HG02970 (cell line): ENCODE data around the gene CAMK1D.
"Not testable (repeated sequence)": the region's sequence is repeated elsewhere in the genome, so short reads cannot be mapped to it uniquely, and the experiment has no call there.

Experiments
- ATAC-seq: cut with Tn5 transposase; IDR thresholded peaks from one replicate; pipeline ENCODE4 v1.9.1; 2021; ENCODE audit warnings: mild to moderate bottlenecking, moderate library complexity, moderate number of reproducible peaks; ENCODE audit not compliant: unreplicated experiment, low FRiP score

CAMK1D gene

DNA sequence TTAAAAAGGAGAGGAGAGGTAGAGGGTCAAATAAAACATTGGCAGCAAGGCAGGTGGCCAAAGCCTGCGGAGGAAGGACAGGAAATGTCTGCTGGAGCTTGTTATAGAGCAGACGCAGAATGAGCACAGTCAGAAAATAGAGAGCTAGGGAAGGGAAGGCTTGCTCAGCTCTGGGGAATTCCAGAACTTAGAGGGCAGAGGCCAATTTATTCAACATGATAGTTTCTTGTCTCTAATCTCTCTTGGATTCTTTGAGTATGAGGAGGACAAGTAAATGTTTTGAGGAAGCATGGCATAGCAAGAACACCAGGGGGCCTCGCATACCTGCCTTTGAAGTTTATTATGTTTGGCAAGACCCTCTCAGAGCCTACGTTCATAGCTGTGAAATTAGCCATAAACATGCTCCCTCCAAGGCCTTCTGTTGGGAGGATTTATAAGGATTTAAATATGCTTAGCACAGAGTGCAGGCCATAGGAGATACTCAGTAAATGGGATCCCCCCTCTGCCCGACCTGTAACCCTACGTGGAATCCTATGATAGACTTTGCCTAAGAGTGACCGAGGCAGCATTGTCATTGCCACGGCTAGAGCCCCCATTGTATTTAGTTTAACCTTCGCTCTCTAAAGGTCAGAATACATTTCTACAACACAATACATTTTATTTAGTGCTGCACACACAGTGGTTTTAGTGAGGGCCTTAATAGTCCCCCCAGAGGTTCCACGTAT, 358.3 kb downstream of the CAMK1D start:
- no peak for ATAC-seq

DNA sequence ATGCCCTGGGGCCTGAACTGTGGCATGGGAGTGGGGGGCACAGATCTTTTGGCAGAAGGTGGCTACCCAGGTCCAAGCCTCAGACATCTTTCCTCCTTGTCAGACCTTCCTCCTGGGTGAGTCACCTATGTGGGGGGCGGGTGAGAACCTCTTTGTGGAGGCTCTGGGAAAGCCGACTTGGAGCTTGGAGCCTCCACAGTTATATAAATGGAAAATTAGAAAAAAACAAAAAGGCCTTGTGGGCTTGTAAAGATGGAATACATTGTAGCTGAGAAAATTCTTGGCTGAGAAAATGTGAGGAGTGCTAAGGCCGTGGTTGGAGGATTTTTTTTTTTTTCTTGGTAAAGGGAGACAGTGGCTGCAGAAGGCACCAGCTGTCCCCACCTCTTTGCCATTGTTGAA, 359.7 kb downstream of the CAMK1D start:
- no peak for ATAC-seq

DNA sequence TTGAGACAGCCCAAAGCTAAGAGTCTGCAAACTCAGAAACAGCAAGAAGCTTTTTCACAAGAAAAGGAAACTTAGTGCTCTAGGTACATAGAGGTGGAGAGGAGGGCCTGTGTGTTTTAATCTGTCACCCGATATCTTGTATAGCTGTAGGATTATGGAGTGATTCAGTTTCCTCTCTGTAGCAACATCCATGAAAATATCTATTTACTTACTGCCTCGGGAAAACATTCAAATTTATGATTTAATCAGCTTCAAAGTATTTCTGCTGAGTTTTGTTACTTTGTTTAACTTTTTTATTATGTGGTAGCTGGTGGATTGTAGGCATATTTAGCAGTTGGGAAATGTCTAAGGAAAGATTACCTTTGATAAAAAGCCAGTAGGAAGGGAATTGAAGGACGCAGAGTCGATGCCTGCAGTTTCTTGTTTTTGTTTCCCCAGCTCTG, 360.2 kb downstream of the CAMK1D start:
- no peak for ATAC-seq

DNA sequence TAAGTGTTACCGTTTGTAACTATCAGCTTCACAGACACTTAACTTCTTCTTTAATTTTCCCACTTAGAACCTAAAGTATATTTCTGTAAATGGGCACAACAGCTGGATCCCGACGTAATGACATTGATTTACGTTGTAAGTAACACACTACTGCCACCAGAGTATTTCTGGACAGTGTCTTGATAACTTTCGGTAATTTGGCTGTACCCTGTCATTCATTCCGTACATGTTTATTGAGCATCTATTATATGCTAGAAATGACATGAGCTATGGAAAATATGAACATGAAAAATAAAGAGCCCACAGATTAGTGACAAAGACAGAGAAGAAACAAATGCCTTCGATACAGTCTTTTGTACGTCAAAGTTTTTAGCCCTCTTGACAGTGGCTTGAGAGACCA, 360.8 kb downstream of the CAMK1D start:
- no peak for ATAC-seq

DNA sequence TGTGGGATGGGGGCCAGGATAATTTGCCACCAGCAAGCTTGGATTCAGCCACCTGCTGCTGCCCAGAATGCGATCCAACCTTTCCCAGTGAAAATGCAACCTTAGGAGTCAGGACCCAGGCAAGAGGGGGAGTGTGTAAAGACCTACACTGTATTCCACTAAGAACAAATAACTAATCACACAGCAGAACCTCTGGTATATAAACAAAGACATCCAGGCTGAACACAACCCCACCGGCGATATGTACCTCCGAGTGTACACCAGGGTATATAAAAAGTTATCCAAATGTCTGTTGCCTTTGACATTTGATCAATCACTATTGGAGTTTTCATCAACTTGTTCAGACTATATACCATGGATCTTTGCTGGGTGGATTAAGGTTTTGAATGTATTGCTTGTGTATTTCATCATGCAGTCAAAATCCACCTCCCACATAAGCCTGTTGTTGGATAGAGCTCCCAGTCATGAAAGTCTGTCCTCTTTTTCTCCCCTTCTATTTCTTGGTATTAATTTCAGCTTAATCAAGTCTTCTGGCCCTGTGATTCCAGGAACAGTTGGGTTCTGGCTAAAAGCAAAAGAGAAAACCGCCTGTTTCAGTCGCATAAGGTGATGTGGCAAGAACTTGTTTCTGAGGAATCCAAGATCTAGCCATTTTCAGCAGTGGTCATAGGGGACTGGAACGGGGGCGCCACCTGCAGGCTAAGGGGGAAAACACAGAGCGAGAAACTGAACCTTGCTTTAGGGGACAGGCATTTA, 361.4 kb downstream of the CAMK1D start:
- ATAC-seq: no peak

DNA sequence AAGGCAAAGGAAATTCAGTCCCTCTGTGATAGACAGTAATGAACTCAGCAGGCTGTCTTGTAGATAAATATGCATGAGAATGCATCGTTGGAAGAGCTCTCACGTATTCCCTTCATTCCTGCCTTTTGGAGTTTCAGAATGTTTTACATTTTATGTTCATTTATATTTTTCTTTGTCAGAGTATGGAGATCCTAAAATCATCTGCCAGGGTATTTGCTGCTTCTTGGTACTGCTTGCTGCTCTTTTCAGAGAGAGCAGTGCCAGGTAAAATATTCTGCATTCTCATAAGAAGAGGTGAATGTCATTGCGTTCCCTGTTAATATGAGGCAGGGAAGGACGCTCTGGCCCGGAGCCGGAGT, 362.0 kb downstream of the CAMK1D start:
- no peak for ATAC-seq

DNA sequence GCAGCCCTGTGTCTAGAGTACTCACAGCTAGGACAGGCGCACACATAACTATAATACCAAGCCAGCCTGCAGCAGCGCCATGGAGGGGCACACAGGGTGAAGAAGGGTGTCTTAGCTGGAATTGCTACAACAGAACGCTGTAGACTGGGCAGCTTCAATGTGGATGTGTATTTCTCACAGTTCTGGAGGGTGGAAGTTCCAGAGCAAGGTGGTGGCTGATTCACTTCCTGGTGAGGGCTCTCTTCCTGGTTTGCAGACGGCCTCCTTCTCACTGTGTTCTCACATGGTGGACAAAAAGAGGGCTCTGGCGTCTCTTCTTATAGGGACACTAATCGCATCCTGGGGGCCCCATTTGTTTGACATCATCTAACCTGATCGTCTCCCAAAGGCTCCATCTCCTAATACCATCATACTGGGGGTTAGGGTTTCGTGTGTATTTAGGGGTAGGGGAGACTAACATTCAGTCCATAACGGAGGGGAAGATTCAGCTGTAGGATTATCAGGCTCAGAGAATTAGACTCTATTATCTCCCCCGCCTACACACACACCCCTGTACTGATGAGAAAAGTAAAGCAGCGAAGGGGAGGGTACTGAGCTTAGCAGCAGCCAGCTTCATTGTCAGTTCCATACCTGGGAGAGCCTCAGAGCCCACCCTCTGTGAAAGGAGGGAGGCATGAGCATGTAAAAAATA, 363.1 kb downstream of the CAMK1D start:
- ATAC-seq: no peak

DNA sequence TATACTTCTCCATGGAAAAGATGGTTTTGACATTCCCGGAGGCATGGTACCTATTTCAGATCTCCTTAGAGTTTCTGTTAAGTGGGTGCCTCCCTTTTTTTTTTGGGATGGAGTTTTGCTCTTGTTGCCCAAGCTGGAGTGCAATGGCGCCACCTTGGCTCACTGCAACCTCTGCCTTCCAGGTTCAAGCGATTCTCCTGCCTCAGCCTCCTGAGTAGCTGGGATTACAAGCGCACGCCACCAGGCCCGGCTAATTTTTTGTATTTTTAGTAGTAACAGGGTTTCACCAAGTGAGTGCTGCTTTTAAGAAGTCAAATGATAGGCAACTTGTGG, 363.6 kb downstream of the CAMK1D start:
- ATAC-seq: not testable (repeated sequence)

DNA sequence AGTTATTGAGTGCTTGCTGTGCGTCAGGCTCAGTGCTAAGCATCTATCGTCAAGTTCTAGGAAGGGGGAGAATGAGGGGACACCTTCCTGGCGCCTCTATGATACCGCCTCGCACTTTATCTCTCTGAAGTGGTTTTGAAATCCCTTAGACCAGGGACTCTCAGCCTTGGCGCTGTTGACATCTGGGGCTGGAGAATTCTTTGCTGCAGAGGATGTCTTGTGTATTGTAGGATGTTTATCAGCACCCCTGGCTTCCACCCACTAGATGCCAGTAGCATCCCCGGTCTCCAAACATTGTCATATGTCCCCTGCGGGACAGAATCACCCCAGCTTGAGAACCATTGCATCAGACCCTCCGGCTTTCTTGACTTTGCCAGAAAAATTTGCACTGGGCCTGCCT, 366.7 kb downstream of the CAMK1D start:
- no peak for ATAC-seq

DNA sequence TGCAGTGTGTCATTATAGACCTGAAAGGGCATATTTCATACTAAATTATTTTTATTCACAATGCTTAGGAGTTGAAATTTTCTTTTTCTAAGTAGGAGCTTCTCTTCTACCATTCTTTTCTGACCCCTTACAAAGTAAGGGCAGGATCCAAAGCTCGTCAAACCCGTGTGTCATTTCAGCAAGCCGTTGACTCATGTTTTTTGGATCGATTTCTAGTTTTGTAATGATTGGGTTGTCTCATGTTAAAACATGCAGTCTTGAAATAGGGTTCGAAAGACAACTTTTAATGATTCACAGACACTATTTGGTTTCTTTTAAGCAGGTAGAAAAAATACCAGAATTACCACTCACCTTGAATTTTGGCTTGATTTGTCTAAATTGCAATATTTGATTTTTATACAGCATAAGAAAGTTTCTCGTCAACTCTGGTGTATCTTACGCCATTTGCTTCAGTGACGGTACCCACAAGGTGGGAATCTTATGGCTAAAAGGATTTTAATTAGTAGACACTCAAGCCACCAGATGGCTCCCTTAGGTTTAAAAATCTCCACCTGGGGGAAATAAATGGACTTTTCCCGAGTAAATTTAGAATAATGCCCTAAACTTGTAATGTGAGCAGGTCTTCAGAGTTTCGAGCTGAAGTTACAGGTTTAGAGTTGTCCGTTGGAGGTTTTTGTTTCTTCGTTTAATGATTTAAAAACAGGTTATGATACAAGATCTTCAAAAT, 368.8 kb downstream of the CAMK1D start:
- ATAC-seq: no peak

DNA sequence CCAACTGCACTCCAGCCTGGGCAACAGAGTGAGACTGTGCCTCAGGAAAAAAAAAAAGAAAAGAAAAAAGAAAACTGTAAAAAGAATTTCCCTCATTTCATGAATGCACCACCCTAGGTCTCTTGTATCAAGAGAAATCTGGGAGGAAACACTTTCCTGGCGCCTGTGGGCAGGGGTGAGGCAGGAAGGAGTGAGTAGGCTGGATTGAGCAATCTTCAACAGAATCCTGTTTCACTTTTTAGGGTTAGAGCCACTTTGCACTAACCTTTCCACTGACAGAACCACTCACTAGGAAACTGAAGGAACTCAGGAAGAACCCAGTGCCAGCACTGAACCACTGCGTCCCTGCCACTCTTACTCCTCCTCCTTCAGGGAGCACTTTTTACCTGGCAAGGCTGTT, 370.0 kb downstream of the CAMK1D start:
- ATAC-seq: no peak

DNA sequence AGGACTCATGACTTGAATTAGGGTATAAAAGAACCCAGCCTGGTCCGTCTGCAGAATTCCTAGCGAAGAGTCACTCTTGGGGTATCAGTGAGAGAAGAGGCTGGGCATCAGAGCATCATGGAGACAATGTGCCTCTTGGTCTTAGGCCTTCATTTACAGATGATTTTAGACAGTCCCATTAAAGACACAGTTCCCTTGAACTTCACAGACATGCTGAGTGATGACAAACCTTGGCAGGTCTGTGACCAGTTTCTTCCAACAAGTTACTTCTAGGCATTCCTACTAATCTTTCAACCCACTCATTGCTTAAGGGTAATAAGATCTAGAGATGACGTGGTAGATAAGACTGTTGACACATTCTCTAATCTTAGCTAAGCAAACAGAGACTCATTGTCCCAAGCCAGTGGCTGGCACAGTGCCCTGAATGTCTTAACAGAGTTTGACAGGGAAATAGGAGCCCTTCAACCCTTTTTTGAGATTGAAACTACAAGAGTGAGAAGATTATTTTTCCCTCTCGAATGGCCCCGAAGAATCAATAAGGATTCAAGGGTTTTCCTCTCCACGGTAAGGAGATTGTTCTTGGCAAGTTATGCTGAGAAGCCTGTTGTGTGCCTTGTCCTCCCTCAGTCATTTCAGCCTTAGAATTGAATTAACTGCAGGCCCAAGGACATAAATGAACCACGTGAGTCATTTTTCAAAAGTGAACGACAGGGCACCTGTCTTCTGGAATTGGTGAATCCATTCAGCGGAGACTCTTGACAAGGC, 371.1 kb downstream of the CAMK1D start:
- ATAC-seq: no peak

DNA sequence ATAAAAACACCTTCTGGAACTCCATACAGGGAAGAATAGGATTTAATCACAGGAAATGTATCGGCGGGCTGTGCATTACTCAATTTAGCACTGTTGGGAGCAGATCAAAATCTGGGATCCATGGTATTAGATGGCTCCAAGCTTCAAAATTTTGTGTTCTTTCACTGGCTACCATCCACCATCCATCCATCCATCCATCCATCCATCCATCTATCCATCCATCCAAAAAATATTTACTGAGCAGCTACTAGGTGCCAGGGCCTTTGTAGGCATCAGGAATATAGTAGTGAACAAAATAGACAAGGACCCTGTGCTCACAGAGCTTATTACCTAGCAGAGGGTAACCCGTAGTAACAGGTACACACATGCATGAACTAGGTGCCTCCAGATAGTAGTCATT, 372.0 kb downstream of the CAMK1D start:
- ATAC-seq: no peak

DNA sequence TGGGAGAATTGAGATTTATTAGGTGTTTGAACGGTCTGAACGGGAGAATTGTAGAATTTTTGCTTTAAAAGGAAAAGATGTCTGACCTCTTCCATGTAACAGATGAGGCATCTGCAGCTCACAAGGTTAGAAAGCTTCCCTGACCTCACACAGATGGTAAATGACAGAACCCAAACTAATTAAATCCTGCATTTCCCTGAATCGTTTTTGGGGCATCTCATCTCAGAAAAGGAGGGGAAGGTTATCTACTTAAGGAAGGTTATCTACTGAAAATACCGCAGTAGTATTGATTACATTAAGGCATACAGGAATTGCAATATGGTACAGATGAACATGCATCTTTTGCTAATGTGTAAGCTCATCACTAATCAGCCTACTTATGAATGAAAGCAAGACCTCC, 373.9 kb downstream of the CAMK1D start:
- no peak for ATAC-seq

DNA sequence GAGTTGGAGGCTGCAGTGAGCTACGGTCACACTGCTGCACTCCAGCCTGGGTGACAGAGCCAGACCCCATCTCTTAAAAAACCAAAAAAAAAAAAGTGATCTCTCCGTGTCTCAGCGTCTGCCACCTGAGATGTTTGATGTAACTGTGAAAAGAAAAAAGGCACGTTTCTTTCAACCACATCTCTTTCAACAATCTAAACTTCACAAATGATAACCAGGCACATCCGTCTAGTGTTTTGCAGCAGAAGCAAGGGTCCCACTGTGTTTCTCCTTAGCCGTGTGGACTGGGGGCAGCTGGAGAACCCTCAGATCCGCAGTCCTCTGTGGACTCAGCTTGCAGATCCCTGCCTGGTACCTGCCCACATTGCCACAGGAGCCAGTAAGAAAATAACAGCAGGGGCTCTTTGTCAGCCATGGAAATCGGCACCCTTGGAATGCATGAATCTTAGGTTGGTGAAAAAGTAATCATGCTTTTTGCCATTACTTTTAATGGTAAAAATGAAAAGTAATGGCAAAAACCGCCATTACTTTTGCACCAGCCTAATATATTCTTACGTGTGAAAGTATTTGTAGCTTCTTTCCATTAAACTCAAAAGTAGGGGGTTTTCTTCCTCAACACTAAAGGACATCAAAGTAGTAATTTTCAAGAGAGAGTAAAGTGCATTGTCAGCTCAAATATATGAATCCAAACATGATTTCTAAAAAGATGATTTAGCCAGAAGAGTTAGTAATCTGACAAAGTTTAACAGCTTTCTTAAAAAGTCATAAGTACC, 375.6 kb downstream of the CAMK1D start:
- no peak for ATAC-seq

DNA sequence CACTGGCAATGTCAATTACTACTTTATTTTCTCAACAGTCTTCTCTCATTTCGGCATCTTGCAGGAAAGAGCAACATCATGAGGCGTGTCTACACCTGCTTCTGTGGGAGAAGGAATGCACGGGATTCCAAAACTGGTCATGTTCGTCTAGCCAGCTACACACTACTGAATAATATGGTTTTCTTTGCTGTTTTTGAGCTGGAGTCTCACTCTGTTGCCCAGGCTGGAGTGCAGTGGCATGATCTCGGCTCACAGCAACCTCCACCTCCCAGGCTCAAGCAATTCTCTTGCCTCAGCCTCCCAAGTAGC, 376.2 kb downstream of the CAMK1D start:
- not testable (repeated sequence) for ATAC-seq

DNA sequence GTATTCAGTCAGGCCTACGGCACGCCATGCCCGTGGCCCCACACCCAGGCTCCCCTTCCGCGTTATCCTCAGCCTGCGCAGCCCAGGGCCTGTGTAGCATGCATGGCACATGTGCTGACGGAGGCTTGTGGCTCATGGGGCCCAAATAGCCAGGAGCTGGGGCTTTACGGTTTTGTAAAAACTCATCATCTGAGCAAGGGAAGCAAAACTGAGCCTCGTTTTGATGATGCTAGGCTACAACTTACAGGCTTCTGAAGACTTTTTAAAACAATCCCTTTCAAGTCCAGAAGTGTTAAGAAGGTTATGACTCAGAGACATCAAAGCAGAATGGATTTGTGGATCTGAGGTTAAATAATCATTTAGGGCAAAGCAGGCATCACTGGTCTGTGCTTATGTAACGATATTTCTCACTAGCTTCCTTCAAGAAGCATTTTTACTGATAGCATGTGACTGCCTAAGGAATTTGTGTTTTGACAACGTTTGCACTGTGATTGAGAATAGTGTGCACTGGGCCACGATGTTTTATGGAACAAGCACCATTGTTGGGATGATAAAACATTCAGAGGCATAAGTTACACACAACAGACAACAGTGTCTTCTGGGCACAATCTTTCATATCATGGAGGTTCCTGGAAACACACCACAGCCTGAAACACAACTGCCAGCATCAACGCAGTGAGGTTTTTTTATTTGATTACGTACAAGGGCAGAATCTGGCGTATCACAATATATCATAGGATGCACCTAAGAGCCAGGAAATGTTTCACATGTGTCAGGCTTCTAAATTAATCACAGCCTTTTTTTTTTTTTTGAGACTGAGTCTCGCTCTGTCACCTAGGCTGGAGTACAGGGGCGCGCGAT, 377.9 kb downstream of the CAMK1D start:
- no peak for ATAC-seq

DNA sequence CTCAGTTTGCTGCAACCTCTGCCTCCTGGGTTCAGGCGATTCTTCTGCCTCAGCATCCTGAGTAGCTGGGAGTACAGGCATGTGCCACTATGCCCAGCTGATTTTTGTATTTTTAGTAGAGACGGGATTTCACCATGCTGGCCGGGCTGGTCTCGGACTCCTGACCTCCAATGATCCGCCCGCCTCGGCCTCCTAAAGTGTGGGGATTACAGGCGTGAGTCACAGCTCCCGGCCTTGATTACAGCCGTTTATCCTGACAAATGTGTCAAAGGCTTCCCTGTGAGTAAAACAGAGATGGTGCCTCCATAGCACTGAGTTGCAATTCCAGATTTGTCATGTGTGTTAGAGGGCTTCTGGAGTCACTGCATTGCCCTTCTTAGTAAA, 378.5 kb downstream of the CAMK1D start:
- no peak for ATAC-seq

DNA sequence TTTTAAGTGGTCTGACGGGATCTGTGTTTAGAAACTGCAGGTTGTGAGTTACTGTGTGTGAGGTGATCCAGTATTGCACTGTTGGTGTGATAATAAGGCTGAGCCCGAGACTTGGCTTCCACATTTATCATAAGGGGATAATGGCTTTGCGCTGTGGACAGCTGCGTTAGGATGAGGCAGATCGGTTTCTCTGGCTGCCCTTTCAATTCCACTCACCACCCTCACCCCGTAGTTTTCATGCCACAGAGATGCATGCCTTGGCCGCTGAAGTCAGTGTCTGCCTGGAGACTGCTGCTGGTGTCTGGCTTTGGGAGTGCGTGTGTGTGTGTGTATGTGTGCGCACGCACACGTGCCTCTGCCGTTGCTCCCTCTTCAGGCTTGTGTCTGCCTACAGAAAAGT, 379.1 kb downstream of the CAMK1D start:
- no peak for ATAC-seq
